HepG2 (cell line): ENCODE measurements around the gene SYNGR4. TPM values are rescaled to one million over a fixed set of nuclear protein-coding genes. Genes with fewer than 3 reads are reported as not detected.

Experiments used
- CEBPB ChIP-seq: IDR thresholded peaks from 2 replicates; pipeline ENCODE4 v1.6.1; 2011; ENCODE audit warnings: low read depth, low read length, improper control_type of control experiment, borderline replicate concordance
- FOXO1 ChIP-seq: sonication (generic); formaldehyde crosslinking; IDR thresholded peaks from 2 replicates; pipeline ENCODE4 v1.4.0; 2020; ENCODE audit warnings: missing genetic modification reagents
- KLF6 ChIP-seq: IDR thresholded peaks from 2 replicates; pipeline ENCODE4 v1.8.0; 2016; ENCODE audit warnings: missing biosample characterization, missing genetic modification reagents
- NFIB ChIP-seq: sonication (generic); formaldehyde crosslinking; IDR thresholded peaks from 2 replicates; pipeline ENCODE4 v1.9.0; 2021; ENCODE audit warnings: missing genetic modification reagents, mild to moderate bottlenecking, borderline replicate concordance
- NKX3-1 ChIP-seq: sonication (generic); formaldehyde crosslinking; IDR thresholded peaks from 2 replicates; pipeline ENCODE4 v1.5.0; 2020; ENCODE audit warnings: missing genetic modification reagents
- RARA ChIP-seq: IDR thresholded peaks from 2 replicates; pipeline ENCODE4 v1.6.1; 2016; ENCODE audit warnings: missing genetic modification reagents, missing compliant biosample characterization
- RFXANK ChIP-seq: IDR thresholded peaks from 2 replicates; pipeline ENCODE4 v1.6.1; 2016
- SMYD3 ChIP-seq: sonication (generic); formaldehyde crosslinking; IDR thresholded peaks from 2 replicates; pipeline ENCODE4 v1.8.1; 2023; ENCODE audit warnings: mild to moderate bottlenecking, missing genetic modification reagents
- ZIK1 ChIP-seq: sonication (generic); formaldehyde crosslinking; IDR thresholded peaks from 2 replicates; pipeline ENCODE4 v1.5.0; 2020; ENCODE audit warnings: mild to moderate bottlenecking, low read depth, missing genetic modification reagents, borderline replicate concordance
- ZNF143 ChIP-seq: sonication (generic); formaldehyde crosslinking; IDR thresholded peaks from 2 replicates; pipeline ENCODE4 v1.4.0; 2020; ENCODE audit warnings: missing genetic modification reagents
- ZNF207 ChIP-seq: fragments of 450-650 bp; IDR thresholded peaks from 2 replicates; pipeline ENCODE4 v1.6.1; 2016; ENCODE audit warnings: antibody characterized with exemption, borderline replicate concordance
- ZNF282 ChIP-seq: fragments of 450-650 bp; IDR thresholded peaks from 2 replicates; pipeline ENCODE4 v1.6.1; 2018; ENCODE audit not compliant: partially characterized antibody
- ZNF367 ChIP-seq: sonication (generic); formaldehyde crosslinking; IDR thresholded peaks from 2 replicates; pipeline ENCODE4 v1.4.0; 2020; ENCODE audit warnings: missing genetic modification reagents, borderline replicate concordance
- ZNF546 ChIP-seq: sonication (generic); formaldehyde crosslinking; conservative IDR thresholded peaks from 2 replicates; pipeline ENCODE4 v1.8.1; 2023; ENCODE audit warnings: mild to moderate bottlenecking, missing genetic modification reagents
- ZNF777 ChIP-seq: sonication (generic); formaldehyde crosslinking; IDR thresholded peaks from 2 replicates; pipeline ENCODE4 v1.4.0; 2020; ENCODE audit warnings: missing genetic modification reagents
- polyA plus RNA-seq, 8 experiments: library from polyadenylated mRNA; depleted of rRNA in 3 of 8; stranded (reverse) in 7 of 8; unstranded in 1 of 8; fragments of >200 nt; fragmentation: Illumina TruSeq in 4 of 8; extraction: Trizol in 4 of 8; gene quantifications; 2 replicates each; pipeline versions ENCODE4 v1.2.1 to v1.2.3, GENCODE V29; 2011 to 2016; ENCODE audit warnings: low read depth in 4 of 8, missing spikeins in 1 of 8, mixed read lengths in 1 of 8; ENCODE audit not compliant: insufficient read depth in 1 of 8
- total RNA-seq, 5 experiments: library from RNA; depleted of rRNA; stranded (reverse); fragments of >200 nt; fragmentation: Illumina TruSeq; extraction: Trizol; gene quantifications; 2 replicates each; pipeline ENCODE4 v1.2.3, GENCODE V29; 2016; ENCODE audit warnings: low read depth in 1 of 5
- TF ChIP-seq, protein P1 (sequence below): sonication (generic); formaldehyde crosslinking; IDR thresholded peaks from 2 replicates; pipeline ENCODE4 v1.4.0; 2020; ENCODE audit warnings: missing genetic modification reagents
- TF ChIP-seq, protein P2 (sequence below): sonication (generic); formaldehyde crosslinking; conservative IDR thresholded peaks from 2 replicates; pipeline ENCODE4 v1.8.0; 2022; ENCODE audit warnings: low read depth, missing genetic modification reagents
- TF ChIP-seq, protein P3 (sequence below): sonication (generic); formaldehyde crosslinking; IDR thresholded peaks from 2 replicates; pipeline ENCODE4 v1.5.1; 2020; ENCODE audit warnings: missing genetic modification reagents, mild to moderate bottlenecking, borderline replicate concordance
- TF ChIP-seq, protein P4 (sequence below): sonication (generic); formaldehyde crosslinking; IDR thresholded peaks from 2 replicates; pipeline ENCODE4 v1.4.0; 2020; ENCODE audit warnings: mild to moderate bottlenecking, missing genetic modification reagents, borderline replicate concordance

Gene SYNGR4
- total and polyA plus RNA-seq, 2 of the 13 experiments (the other 11 are each of a cell fraction or from before 2014, with no cell fraction given): not detected

DNA sequence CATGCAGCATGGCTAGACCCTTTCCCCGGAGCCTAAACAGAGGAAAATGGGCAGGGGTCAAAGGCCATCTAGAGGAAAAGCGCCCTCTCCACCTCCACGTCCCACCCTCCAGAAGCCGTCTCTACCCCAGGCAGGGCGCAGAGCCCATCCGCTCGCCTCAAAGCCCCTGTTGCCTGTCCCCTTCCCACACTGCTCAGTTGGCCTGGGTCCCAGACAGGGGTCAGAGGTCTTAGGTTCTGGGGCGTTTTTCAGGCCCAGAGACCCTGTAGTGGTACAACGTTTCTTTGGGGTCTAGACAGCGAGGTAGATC is 712 bp upstream of the SYNGR4 start (continued):
- TF ChIP-seq, protein P1, sequence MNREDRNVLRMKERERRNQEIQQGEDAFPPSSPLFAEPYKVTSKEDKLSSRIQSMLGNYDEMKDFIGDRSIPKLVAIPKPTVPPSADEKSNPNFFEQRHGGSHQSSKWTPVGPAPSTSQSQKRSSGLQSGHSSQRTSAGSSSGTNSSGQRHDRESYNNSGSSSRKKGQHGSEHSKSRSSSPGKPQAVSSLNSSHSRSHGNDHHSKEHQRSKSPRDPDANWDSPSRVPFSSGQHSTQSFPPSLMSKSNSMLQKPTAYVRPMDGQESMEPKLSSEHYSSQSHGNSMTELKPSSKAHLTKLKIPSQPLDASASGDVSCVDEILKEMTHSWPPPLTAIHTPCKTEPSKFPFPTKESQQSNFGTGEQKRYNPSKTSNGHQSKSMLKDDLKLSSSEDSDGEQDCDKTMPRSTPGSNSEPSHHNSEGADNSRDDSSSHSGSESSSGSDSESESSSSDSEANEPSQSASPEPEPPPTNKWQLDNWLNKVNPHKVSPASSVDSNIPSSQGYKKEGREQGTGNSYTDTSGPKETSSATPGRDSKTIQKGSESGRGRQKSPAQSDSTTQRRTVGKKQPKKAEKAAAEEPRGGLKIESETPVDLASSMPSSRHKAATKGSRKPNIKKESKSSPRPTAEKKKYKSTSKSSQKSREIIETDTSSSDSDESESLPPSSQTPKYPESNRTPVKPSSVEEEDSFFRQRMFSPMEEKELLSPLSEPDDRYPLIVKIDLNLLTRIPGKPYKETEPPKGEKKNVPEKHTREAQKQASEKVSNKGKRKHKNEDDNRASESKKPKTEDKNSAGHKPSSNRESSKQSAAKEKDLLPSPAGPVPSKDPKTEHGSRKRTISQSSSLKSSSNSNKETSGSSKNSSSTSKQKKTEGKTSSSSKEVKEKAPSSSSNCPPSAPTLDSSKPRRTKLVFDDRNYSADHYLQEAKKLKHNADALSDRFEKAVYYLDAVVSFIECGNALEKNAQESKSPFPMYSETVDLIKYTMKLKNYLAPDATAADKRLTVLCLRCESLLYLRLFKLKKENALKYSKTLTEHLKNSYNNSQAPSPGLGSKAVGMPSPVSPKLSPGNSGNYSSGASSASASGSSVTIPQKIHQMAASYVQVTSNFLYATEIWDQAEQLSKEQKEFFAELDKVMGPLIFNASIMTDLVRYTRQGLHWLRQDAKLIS: peak; percentile 85
- TF ChIP-seq ZNF546 (CRISPR knock-in tag) (no peak), SMYD3 (CRISPR knock-in tag) (no peak), ZIK1 (CRISPR knock-in tag) (no peak), CEBPB (no peak), ZNF207 (no peak), ZNF282 (no peak), ZNF777 (CRISPR knock-in tag) (no peak), KLF6 (CRISPR knock-in tag) (no peak), FOXO1 (CRISPR knock-in tag) (peak; percentile 39; the same call in 1 of the 2 replicates), NKX3-1 (CRISPR knock-in tag) (0 out of 2 replicates have a peak, but pooled peaks have one; percentile 75), RFXANK (CRISPR knock-in tag) (no peak), ZNF367 (no peak), RARA (CRISPR knock-in tag) (no peak), NFIB (CRISPR knock-in tag) (no peak), ZNF143 (no peak)
- TF ChIP-seq, protein P2, sequence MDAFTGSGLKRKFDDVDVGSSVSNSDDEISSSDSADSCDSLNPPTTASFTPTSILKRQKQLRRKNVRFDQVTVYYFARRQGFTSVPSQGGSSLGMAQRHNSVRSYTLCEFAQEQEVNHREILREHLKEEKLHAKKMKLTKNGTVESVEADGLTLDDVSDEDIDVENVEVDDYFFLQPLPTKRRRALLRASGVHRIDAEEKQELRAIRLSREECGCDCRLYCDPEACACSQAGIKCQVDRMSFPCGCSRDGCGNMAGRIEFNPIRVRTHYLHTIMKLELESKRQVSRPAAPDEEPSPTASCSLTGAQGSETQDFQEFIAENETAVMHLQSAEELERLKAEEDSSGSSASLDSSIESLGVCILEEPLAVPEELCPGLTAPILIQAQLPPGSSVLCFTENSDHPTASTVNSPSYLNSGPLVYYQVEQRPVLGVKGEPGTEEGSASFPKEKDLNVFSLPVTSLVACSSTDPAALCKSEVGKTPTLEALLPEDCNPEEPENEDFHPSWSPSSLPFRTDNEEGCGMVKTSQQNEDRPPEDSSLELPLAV (CRISPR knock-in tag): no peak
- TF ChIP-seq, protein P3, sequence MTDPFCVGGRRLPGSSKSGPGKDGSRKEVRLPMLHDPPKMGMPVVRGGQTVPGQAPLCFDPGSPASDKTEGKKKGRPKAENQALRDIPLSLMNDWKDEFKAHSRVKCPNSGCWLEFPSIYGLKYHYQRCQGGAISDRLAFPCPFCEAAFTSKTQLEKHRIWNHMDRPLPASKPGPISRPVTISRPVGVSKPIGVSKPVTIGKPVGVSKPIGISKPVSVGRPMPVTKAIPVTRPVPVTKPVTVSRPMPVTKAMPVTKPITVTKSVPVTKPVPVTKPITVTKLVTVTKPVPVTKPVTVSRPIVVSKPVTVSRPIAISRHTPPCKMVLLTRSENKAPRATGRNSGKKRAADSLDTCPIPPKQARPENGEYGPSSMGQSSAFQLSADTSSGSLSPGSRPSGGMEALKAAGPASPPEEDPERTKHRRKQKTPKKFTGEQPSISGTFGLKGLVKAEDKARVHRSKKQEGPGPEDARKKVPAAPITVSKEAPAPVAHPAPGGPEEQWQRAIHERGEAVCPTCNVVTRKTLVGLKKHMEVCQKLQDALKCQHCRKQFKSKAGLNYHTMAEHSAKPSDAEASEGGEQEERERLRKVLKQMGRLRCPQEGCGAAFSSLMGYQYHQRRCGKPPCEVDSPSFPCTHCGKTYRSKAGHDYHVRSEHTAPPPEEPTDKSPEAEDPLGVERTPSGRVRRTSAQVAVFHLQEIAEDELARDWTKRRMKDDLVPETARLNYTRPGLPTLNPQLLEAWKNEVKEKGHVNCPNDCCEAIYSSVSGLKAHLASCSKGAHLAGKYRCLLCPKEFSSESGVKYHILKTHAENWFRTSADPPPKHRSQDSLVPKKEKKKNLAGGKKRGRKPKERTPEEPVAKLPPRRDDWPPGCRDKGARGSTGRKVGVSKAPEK (CRISPR knock-in tag): no peak
- TF ChIP-seq, protein P4, sequence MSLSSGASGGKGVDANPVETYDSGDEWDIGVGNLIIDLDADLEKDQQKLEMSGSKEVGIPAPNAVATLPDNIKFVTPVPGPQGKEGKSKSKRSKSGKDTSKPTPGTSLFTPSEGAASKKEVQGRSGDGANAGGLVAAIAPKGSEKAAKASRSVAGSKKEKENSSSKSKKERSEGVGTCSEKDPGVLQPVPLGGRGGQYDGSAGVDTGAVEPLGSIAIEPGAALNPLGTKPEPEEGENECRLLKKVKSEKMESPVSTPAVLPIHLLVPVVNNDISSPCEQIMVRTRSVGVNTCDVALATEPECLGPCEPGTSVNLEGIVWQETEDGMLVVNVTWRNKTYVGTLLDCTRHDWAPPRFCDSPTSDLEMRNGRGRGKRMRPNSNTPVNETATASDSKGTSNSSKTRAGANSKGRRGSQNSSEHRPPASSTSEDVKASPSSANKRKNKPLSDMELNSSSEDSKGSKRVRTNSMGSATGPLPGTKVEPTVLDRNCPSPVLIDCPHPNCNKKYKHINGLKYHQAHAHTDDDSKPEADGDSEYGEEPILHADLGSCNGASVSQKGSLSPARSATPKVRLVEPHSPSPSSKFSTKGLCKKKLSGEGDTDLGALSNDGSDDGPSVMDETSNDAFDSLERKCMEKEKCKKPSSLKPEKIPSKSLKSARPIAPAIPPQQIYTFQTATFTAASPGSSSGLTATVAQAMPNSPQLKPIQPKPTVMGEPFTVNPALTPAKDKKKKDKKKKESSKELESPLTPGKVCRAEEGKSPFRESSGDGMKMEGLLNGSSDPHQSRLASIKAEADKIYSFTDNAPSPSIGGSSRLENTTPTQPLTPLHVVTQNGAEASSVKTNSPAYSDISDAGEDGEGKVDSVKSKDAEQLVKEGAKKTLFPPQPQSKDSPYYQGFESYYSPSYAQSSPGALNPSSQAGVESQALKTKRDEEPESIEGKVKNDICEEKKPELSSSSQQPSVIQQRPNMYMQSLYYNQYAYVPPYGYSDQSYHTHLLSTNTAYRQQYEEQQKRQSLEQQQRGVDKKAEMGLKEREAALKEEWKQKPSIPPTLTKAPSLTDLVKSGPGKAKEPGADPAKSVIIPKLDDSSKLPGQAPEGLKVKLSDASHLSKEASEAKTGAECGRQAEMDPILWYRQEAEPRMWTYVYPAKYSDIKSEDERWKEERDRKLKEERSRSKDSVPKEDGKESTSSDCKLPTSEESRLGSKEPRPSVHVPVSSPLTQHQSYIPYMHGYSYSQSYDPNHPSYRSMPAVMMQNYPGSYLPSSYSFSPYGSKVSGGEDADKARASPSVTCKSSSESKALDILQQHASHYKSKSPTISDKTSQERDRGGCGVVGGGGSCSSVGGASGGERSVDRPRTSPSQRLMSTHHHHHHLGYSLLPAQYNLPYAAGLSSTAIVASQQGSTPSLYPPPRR: no peak
